ENCODE results near the gene IFT27.

DNA sequence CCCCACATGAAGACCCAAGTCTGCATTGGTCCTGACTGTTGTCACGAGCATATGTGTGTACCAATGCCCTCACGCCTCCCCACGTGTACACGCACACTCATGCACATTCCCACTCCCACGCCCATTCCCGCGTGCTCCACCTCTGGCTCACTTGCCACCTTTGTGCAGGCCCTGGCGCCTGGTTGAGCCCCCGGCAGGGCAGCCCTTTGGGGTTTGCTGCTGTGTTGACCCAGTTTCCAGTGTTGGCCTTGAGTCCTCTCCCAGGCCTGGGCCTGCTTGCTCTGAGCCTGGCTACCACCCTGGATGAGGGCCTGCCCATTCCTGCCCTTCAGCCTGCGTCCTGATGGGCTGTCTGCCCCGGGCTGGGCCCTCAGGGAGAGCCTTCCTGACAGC lies 22.8 kb upstream of the IFT27 start:
- TF ChIP-seq POLR2AphosphoS5 (IDR thresholded peaks at IDR 0.05; ENCODE audit: low read depth, low read length) (no peak), FOXP2 (optimal IDR thresholded peaks at IDR 0.05; ENCODE audit: borderline replicate concordance, extremely low read depth, extremely low read length, insufficient read depth) (no peak), SIN3A (IDR thresholded peaks at IDR 0.05; ENCODE audit: borderline replicate concordance, insufficient read depth, low read length) (no peak)
- TF ChIP-seq, protein P1, sequence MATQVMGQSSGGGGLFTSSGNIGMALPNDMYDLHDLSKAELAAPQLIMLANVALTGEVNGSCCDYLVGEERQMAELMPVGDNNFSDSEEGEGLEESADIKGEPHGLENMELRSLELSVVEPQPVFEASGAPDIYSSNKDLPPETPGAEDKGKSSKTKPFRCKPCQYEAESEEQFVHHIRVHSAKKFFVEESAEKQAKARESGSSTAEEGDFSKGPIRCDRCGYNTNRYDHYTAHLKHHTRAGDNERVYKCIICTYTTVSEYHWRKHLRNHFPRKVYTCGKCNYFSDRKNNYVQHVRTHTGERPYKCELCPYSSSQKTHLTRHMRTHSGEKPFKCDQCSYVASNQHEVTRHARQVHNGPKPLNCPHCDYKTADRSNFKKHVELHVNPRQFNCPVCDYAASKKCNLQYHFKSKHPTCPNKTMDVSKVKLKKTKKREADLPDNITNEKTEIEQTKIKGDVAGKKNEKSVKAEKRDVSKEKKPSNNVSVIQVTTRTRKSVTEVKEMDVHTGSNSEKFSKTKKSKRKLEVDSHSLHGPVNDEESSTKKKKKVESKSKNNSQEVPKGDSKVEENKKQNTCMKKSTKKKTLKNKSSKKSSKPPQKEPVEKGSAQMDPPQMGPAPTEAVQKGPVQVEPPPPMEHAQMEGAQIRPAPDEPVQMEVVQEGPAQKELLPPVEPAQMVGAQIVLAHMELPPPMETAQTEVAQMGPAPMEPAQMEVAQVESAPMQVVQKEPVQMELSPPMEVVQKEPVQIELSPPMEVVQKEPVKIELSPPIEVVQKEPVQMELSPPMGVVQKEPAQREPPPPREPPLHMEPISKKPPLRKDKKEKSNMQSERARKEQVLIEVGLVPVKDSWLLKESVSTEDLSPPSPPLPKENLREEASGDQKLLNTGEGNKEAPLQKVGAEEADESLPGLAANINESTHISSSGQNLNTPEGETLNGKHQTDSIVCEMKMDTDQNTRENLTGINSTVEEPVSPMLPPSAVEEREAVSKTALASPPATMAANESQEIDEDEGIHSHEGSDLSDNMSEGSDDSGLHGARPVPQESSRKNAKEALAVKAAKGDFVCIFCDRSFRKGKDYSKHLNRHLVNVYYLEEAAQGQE (IDR thresholded peaks at IDR 0.05; ENCODE audit: insufficient read depth in 1 of 2, low read depth in 2 of 2, low read length in 2 of 2): no peak
